Testis (tissue), 3 donors: ENCODE measurements around the gene FOXC2. TPM values are rescaled to one million over a fixed set of nuclear protein-coding genes. Genes with fewer than 3 reads are reported as not detected.

Source experiments
- DNase-seq: peaks from one replicate; pipeline ENCODE4 v3.0.0-alpha.2; 2019
- H3K27ac ChIP-seq, 2 donors: fragments of 200-600 bp; sonication (generic); one replicate each; pipeline ENCODE4 v1.5.1; 2019
- H3K27me3 ChIP-seq: fragments of 200-600 bp; sonication (generic); one replicate; pipeline ENCODE4 v1.5.1; 2019
- H3K36me3 ChIP-seq: fragments of 200-600 bp; sonication (generic); one replicate; pipeline ENCODE4 v1.5.1; 2017; ENCODE audit warnings: low read depth; ENCODE audit errors: missing control alignments
- H3K4me1 ChIP-seq: fragments of 200-600 bp; sonication (generic); one replicate; pipeline ENCODE4 v1.5.1; 2019
- H3K4me3 ChIP-seq, 2 donors: fragments of 200-600 bp; sonication (generic); one replicate each; pipeline ENCODE4 v1.5.1; 2017 to 2019
- H3K9me3 ChIP-seq: fragments of 200-600 bp; sonication (generic); one replicate; pipeline ENCODE4 v1.5.1; 2017
- POLR2A ChIP-seq: fragments of 450-650 bp; IDR thresholded peaks from one replicate; pipeline ENCODE4 v1.6.1; 2017; ENCODE audit warnings: antibody characterized with exemption, mild to moderate bottlenecking, moderate library complexity
- WGBS, 2 donors: methylation state at CpG; one replicate each; pipeline ENCODE4 v1.1.5; 2018; 5-methylcytosine and 5-hydroxymethylcytosine counted together
- intact Hi-C: fragments of 100-400 bp; cut with DNase I; formaldehyde crosslinking; loops from one replicate; pipeline ENCODE4 v1.15.1; 2023; ENCODE audit warnings: low total_unique reads
- polyA plus RNA-seq: library from polyadenylated mRNA; stranded (reverse); fragments of 350-450 nt; fragmentation: Illumina TruSeq; extraction: RNeasy Lipid Tissue Mini Kit (QIAGEN cat#74804); gene quantifications from one replicate; pipeline ENCODE4 v1.2.3, GENCODE V29; 2014; ENCODE audit warnings: low read depth, low replicate concordance; ENCODE audit not compliant: insufficient read depth
- total RNA-seq, 2 donors: library from RNA; depleted of rRNA; stranded (reverse); fragments of >200 nt; gene quantifications; one replicate each; pipeline ENCODE4 v1.2.3, GENCODE V29; 2016
- TF ChIP-seq, protein P1 (sequence below), 3 experiments: fragments of 450-650 bp in 2 of 3; fragments of 200-600 bp in 1 of 3; sonication (generic) in 1 of 3; IDR thresholded peaks; one replicate each; pipeline ENCODE4 v1.5.1; 2016 to 2019; ENCODE audit warnings: antibody characterized with exemption in 3 of 3, mild to moderate bottlenecking in 2 of 3, moderate library complexity in 1 of 3

Gene FOXC2
- total and polyA plus RNA-seq, 3 donors from 2014 or later = 3.9 to 11.2 (median 7.6) TPM

DNA sequence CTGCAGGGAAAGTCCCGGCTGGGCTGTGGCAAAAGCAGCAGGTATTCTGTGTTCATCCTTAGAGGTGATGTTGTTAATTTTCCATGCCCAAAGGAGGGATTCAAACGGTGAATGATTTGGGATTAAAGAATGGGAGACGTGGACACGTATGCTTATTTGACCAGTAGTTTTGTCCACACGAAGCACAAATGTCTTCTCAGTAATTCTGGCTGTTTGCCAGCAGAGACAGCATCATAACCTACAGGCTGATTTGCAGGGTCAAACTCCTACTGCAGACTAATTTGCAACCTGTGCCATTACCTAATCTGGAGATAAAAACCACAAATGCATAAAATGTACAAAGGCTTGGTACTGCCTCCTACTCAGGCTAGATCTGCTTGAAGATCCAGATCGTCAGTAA is 25.7 kb upstream of the FOXC2 start:
- intact Hi-C loops = no loop called here
- Histone ChIP-seq H3K4me3 (no peak overlapping the region), H3K4me1 (no peaks in the 10 kb centered on the region), H3K27me3 (no peaks in the 10 kb centered on the region), H3K36me3 (no peaks in the 10 kb centered on the region), H3K9me3 (no peaks in the 10 kb centered on the region), H3K27ac (no peak overlapping the region)
- no peak for DNase-seq
- 84 to 91% methylated on average over 6 of the region's 6 CpGs for WGBS, 2 donors
- no peak for TF ChIP-seq POLR2A
- TF ChIP-seq, protein P1, sequence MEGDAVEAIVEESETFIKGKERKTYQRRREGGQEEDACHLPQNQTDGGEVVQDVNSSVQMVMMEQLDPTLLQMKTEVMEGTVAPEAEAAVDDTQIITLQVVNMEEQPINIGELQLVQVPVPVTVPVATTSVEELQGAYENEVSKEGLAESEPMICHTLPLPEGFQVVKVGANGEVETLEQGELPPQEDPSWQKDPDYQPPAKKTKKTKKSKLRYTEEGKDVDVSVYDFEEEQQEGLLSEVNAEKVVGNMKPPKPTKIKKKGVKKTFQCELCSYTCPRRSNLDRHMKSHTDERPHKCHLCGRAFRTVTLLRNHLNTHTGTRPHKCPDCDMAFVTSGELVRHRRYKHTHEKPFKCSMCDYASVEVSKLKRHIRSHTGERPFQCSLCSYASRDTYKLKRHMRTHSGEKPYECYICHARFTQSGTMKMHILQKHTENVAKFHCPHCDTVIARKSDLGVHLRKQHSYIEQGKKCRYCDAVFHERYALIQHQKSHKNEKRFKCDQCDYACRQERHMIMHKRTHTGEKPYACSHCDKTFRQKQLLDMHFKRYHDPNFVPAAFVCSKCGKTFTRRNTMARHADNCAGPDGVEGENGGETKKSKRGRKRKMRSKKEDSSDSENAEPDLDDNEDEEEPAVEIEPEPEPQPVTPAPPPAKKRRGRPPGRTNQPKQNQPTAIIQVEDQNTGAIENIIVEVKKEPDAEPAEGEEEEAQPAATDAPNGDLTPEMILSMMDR (IDR thresholded peaks at IDR 0.05) = no peak

GRCh38 chr16:86541560-86541959 is 25.1 kb upstream of the FOXC2 start:
- no peak overlapping the region for H3K4me3 ChIP-seq
- no peak overlapping the region for H3K27ac ChIP-seq

GRCh38 chr16:86542756-86543750 is 23.6 kb upstream of the FOXC2 start:
- 92 to 95% methylated on average over 21 of the region's 21 CpGs for WGBS, 2 donors
- no peak overlapping the region for H3K27ac ChIP-seq
- H3K9me3 ChIP-seq = no peaks in the 10 kb centered on the region
- DNase-seq = no peak
- peaks cover 3% of the 10 kb centered on the region for H3K4me1 ChIP-seq
- TF ChIP-seq, protein P1 (IDR thresholded peaks at IDR 0.05) = no peak
- no peak for TF ChIP-seq POLR2A
- no peaks in the 10 kb centered on the region for H3K36me3 ChIP-seq
- no peaks in the 10 kb centered on the region for H3K27me3 ChIP-seq
- H3K4me3 ChIP-seq = no peak overlapping the region
- intact Hi-C loops = no loop called here

More at GRCh38 chr16:86541560-86541959, 25.1 kb upstream of the FOXC2 start:
- intact Hi-C loops = no loop called here
- Histone ChIP-seq H3K4me1 (peaks cover under 1% of the 10 kb centered on the region), H3K9me3 (no peaks in the 10 kb centered on the region), H3K27me3 (no peaks in the 10 kb centered on the region), H3K36me3 (no peaks in the 10 kb centered on the region)
- no peak for DNase-seq
- 95 to 97% methylated on average over 9 to 11 of the region's 11 CpGs for WGBS, 2 donors
- TF ChIP-seq POLR2A = no peak
- TF ChIP-seq, protein P1 (IDR thresholded peaks at IDR 0.05) = no peak

GRCh38 chr16:86545481-86545880 is 21.1 kb upstream of the FOXC2 start:
- no peak overlapping the region for H3K4me3 ChIP-seq
- peaks cover 3% of the 10 kb centered on the region for H3K4me1 ChIP-seq
- no peak overlapping the region for H3K27ac ChIP-seq
- 73 to 82% methylated on average over 7 to 12 of the region's 12 CpGs for WGBS, 2 donors
- H3K9me3 ChIP-seq = no peaks in the 10 kb centered on the region
- TF ChIP-seq POLR2A = no peak
- TF ChIP-seq, protein P1 (IDR thresholded peaks at IDR 0.05) = no peak
- no peaks in the 10 kb centered on the region for H3K27me3 ChIP-seq
- intact Hi-C loops = no loop called here
- DNase-seq = no peak
- H3K36me3 ChIP-seq = no peaks in the 10 kb centered on the region
